GM23338 (cell line): ENCODE data around the gene EXOSC7. TPM values are rescaled to one million over a fixed set of nuclear protein-coding genes. Genes with fewer than 3 reads are reported as not detected.

Experiments used
- ATAC-seq: fragments of 200-7000 bp; cut with Tn5 transposase; 3 replicates; pipeline ENCODE4 v1.9.1; 2020
- DNase-seq: peaks from one replicate; pipeline ENCODE4 v3.0.0-alpha.2; 2015; ENCODE audit warnings: low spot score
- H2AFZ ChIP-seq: fragments of 200-600 bp; sonication (generic); 2 replicates; pipeline ENCODE4 v1.8.0; 2016; ENCODE audit warnings: antibody characterized with exemption, mild to moderate bottlenecking, moderate library complexity
- H3F3A ChIP-seq: fragments of 200-600 bp; sonication (generic); replicated peaks from 2 replicates; pipeline ENCODE4 v1.8.0; 2017; ENCODE audit warnings: antibody characterized with exemption, mixed run types, low read depth
- H3K27ac ChIP-seq: fragments of 200-600 bp; sonication (generic); 2 replicates; pipeline ENCODE4 v1.6.1; 2016; ENCODE audit warnings: low read depth
- H3K27me3 ChIP-seq: fragments of 200-600 bp; sonication (generic); 2 replicates; pipeline ENCODE4 v1.8.0; 2016; ENCODE audit warnings: mild to moderate bottlenecking, mixed run types, moderate library complexity; ENCODE audit not compliant: insufficient read depth
- H3K36me3 ChIP-seq: fragments of 200-600 bp; sonication (generic); 2 replicates; pipeline ENCODE4 v1.8.0; 2016; ENCODE audit warnings: mild to moderate bottlenecking; ENCODE audit not compliant: insufficient read depth
- H3K4me1 ChIP-seq: fragments of 200-600 bp; sonication (generic); 2 replicates; pipeline ENCODE4 v1.8.0; 2016; ENCODE audit warnings: mild to moderate bottlenecking, moderate library complexity; ENCODE audit not compliant: insufficient read depth
- H3K4me2 ChIP-seq: fragments of 200-600 bp; sonication (generic); 2 replicates; pipeline ENCODE4 v1.7.1; 2017; ENCODE audit warnings: mixed run types
- H3K4me3 ChIP-seq: fragments of 200-600 bp; sonication (generic); 2 replicates; pipeline ENCODE4 v1.6.1; 2016; ENCODE audit warnings: mixed run types
- H3K79me2 ChIP-seq: fragments of 200-600 bp; sonication (generic); replicated peaks from 2 replicates; pipeline ENCODE4 v1.8.0; 2017; ENCODE audit warnings: mild to moderate bottlenecking; ENCODE audit not compliant: insufficient read depth
- H3K9me2 ChIP-seq: fragments of 200-600 bp; sonication (generic); 2 replicates; pipeline ENCODE4 v1.8.0; 2017; ENCODE audit not compliant: insufficient read depth
- H4K20me1 ChIP-seq: fragments of 200-600 bp; sonication (generic); replicated peaks from 2 replicates; pipeline ENCODE4 v1.8.0; 2017; ENCODE audit warnings: mild to moderate bottlenecking; ENCODE audit not compliant: insufficient read depth
- H3K27ac Mint-ChIP-seq: 2 replicates; pipeline ENCODE4 v1.8.0; 2020; ENCODE audit warnings: inconsistent platforms, mild to moderate bottlenecking, moderate library complexity, mixed read lengths
- H3K27me3 Mint-ChIP-seq: 3 replicates; pipeline ENCODE4 v1.8.0; 2022; ENCODE audit warnings: low read depth, mild to moderate bottlenecking, moderate library complexity, mixed read lengths, inconsistent platforms; ENCODE audit not compliant: insufficient read depth, poor library complexity
- H3K36me3 Mint-ChIP-seq: 3 replicates; pipeline ENCODE4 v1.8.0; 2021; ENCODE audit warnings: low read depth, mild to moderate bottlenecking, inconsistent platforms, moderate library complexity, mixed read lengths
- H3K4me1 Mint-ChIP-seq: 3 replicates; pipeline ENCODE4 v1.8.0; 2020; ENCODE audit warnings: mild to moderate bottlenecking, inconsistent platforms, mixed read lengths
- H3K4me3 Mint-ChIP-seq: 3 replicates; pipeline ENCODE4 v1.8.0; 2021; ENCODE audit warnings: moderate library complexity, mild to moderate bottlenecking, inconsistent platforms, mixed read lengths
- H3K9me3 Mint-ChIP-seq: 3 replicates; pipeline ENCODE4 v1.8.0; 2020; ENCODE audit warnings: moderate library complexity, mild to moderate bottlenecking, inconsistent platforms, mixed read lengths
- CREB1 ChIP-seq: fragments of 250-450 bp; sonication (Bioruptor Pico); IDR thresholded peaks from 2 replicates; pipeline ENCODE4 v1.5.0; 2020; ENCODE audit warnings: low read depth, mild to moderate bottlenecking, moderate library complexity
- EZH2 ChIP-seq: fragments of 200-600 bp; sonication (generic); IDR thresholded peaks from one replicate; pipeline ENCODE4 v1.8.0; 2017; ENCODE audit warnings: antibody characterized with exemption, mild to moderate bottlenecking, low read depth; ENCODE audit not compliant: unreplicated experiment
- EZH2phosphoT487 ChIP-seq: fragments of 200-600 bp; sonication (generic); IDR thresholded peaks from one replicate; pipeline ENCODE4 v1.8.1; 2018; ENCODE audit warnings: antibody characterized with exemption; ENCODE audit not compliant: unreplicated experiment
- JUNB ChIP-seq: IDR thresholded peaks from one replicate; pipeline ENCODE4 v1.6.1; 2016; ENCODE audit warnings: antibody characterized with exemption; ENCODE audit not compliant: unreplicated experiment
- NANOG ChIP-seq: IDR thresholded peaks from 2 replicates; pipeline ENCODE4 v1.6.1; 2016; ENCODE audit warnings: antibody characterized with exemption, borderline replicate concordance
- POLR2AphosphoS5 ChIP-seq: IDR thresholded peaks from 2 replicates; pipeline ENCODE4 v1.6.1; 2016; ENCODE audit warnings: antibody characterized with exemption, low read depth
- ZNF114 ChIP-seq: fragments of 250-450 bp; sonication (Bioruptor Pico); IDR thresholded peaks from 2 replicates; pipeline ENCODE4 v1.5.0; 2020; ENCODE audit warnings: mild to moderate bottlenecking, moderate library complexity
- ZNF331 ChIP-seq: fragments of 250-450 bp; sonication (Bioruptor Pico); IDR thresholded peaks from 2 replicates; pipeline ENCODE4 v1.5.0; 2020; ENCODE audit warnings: low read depth, mild to moderate bottlenecking, moderate library complexity
- polyA plus RNA-seq: library from polyadenylated mRNA; unstranded; fragments of >200 nt; fragmentation: Nextera tagmentation; extraction: Ambion mirVana; gene quantifications from 2 replicates; pipeline ENCODE4 v1.2.1, GENCODE V29; 2016
- total RNA-seq: library from RNA; depleted of rRNA; stranded (reverse); fragments of >200 nt; shearing (Covaris generic); gene quantifications from 2 replicates; pipeline ENCODE4 v1.2.3, GENCODE V29; 2014
- TF ChIP-seq, protein P1 (sequence below), 2 experiments: fragments of 200-600 bp in 1 of 2; sonication (generic) in 1 of 2; conservative IDR thresholded peaks; 2 replicates each; pipeline versions ENCODE4 v1.5.1 to v1.6.1; 2016 to 2017; ENCODE audit warnings: antibody characterized with exemption in 2 of 2, low read depth in 2 of 2, mild to moderate bottlenecking in 2 of 2, moderate library complexity in 1 of 2
- TF ChIP-seq, protein P2 (sequence below): IDR thresholded peaks from 2 replicates; pipeline ENCODE4 v1.6.1; 2016; ENCODE audit warnings: antibody characterized with exemption
- TF ChIP-seq, protein P3 (sequence below): fragments of 250-450 bp; sonication (Bioruptor Pico); IDR thresholded peaks from 2 replicates; pipeline ENCODE4 v1.5.0; 2020; ENCODE audit warnings: mild to moderate bottlenecking, moderate library complexity
- TF ChIP-seq, protein P4 (sequence below): IDR thresholded peaks from one replicate; pipeline ENCODE4 v1.6.1; 2018; ENCODE audit warnings: antibody characterized with exemption; ENCODE audit not compliant: unreplicated experiment

EXOSC7 gene
- total and polyA plus RNA-seq, 2 experiments from 2014 or later: 84.8 to 120 TPM

DNA sequence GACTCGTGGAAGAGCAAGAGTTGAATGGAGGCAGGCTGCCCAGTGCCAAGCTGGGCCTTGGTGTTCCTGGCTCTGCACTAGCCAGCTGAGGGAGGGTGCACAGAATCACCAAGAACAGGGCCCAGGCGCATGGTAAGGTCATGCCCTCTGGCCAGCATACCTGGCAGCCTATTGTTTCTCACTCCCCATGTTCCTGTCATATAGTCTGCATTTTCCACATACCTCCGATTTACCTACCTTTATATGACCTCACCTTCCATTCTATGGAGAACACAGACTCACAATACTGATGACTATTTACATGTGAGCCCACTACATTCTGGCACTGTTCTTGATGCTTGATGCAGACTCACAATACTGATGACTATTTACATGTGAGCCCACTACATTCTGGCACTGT, 55.5 kb downstream of the EXOSC7 start (continued):
- TF ChIP-seq, protein P1, sequence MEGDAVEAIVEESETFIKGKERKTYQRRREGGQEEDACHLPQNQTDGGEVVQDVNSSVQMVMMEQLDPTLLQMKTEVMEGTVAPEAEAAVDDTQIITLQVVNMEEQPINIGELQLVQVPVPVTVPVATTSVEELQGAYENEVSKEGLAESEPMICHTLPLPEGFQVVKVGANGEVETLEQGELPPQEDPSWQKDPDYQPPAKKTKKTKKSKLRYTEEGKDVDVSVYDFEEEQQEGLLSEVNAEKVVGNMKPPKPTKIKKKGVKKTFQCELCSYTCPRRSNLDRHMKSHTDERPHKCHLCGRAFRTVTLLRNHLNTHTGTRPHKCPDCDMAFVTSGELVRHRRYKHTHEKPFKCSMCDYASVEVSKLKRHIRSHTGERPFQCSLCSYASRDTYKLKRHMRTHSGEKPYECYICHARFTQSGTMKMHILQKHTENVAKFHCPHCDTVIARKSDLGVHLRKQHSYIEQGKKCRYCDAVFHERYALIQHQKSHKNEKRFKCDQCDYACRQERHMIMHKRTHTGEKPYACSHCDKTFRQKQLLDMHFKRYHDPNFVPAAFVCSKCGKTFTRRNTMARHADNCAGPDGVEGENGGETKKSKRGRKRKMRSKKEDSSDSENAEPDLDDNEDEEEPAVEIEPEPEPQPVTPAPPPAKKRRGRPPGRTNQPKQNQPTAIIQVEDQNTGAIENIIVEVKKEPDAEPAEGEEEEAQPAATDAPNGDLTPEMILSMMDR (conservative IDR thresholded peaks at IDR 0.05; ENCODE audit: low read depth in 2 of 2): no peak
- no peak for TF ChIP-seq JUNB
- no peak for TF ChIP-seq POLR2AphosphoS5
- no peak for TF ChIP-seq NANOG
- no peak for TF ChIP-seq ZNF331
- TF ChIP-seq EZH2phosphoT487: no peak
- no peak for TF ChIP-seq CREB1 (CRISPR knock-in tag)
- no peak for TF ChIP-seq ZNF114 (CRISPR knock-in tag)
- TF ChIP-seq EZH2: no peak

DNA sequence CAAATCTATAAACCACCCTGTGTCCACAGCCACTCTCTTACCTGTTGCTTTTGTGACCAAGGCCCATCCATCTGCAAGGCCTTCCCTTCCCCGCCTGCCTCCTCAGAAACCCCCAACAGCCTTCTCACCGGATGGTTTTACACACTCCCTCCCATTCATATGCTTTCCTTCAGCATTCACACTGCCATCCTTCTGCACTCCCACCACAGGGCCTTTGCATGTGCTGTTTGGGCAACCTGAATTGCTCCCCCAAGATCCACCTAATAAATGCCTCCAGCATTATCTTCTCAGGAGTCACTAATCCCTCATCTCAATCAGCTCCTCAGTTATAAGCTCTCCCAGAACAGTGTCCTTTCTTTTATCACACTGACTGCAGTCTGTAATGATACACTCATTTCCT, 56.1 kb downstream of the EXOSC7 start:
- peaks cover 6% of the 10 kb centered on the region; the same call in 1 of the 2 replicates for H3K4me1 ChIP-seq
- H3K4me2 ChIP-seq: no peak overlapping the region
- no peak overlapping the region for H3K4me3 ChIP-seq
- ATAC-seq: no peak
- no peaks in the 10 kb centered on the region for H3K36me3 ChIP-seq
- H4K20me1 ChIP-seq: no peaks in the 10 kb centered on the region
- H2AFZ ChIP-seq: no peak overlapping the region
- H3K79me2 ChIP-seq: no peaks in the 10 kb centered on the region
- no peak overlapping the region for H3K27ac ChIP-seq
- Mint-ChIP-seq H3K27ac (no peak overlapping the region), H3K36me3 (no peaks in the 10 kb centered on the region), H3K27me3 (peaks cover 42% of the 10 kb centered on the region), H3K4me3 (no peak overlapping the region), H3K9me3 (no peaks in the 10 kb centered on the region), H3K4me1 (peaks cover 21% of the 10 kb centered on the region; the same call in 2 of the 3 replicates)
- no peak for DNase-seq
- no peaks in the 10 kb centered on the region for H3K9me2 ChIP-seq
- 0 out of 2 replicates have a peak, but pooled peaks cover 3% of the 10 kb centered on the region for H3F3A ChIP-seq
- peaks cover 38% of the 10 kb centered on the region for H3K27me3 ChIP-seq
- TF ChIP-seq, protein P2, sequence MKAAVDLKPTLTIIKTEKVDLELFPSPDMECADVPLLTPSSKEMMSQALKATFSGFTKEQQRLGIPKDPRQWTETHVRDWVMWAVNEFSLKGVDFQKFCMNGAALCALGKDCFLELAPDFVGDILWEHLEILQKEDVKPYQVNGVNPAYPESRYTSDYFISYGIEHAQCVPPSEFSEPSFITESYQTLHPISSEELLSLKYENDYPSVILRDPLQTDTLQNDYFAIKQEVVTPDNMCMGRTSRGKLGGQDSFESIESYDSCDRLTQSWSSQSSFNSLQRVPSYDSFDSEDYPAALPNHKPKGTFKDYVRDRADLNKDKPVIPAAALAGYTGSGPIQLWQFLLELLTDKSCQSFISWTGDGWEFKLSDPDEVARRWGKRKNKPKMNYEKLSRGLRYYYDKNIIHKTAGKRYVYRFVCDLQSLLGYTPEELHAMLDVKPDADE: no peak
- TF ChIP-seq POLR2AphosphoS5: no peak
- TF ChIP-seq, protein P3, sequence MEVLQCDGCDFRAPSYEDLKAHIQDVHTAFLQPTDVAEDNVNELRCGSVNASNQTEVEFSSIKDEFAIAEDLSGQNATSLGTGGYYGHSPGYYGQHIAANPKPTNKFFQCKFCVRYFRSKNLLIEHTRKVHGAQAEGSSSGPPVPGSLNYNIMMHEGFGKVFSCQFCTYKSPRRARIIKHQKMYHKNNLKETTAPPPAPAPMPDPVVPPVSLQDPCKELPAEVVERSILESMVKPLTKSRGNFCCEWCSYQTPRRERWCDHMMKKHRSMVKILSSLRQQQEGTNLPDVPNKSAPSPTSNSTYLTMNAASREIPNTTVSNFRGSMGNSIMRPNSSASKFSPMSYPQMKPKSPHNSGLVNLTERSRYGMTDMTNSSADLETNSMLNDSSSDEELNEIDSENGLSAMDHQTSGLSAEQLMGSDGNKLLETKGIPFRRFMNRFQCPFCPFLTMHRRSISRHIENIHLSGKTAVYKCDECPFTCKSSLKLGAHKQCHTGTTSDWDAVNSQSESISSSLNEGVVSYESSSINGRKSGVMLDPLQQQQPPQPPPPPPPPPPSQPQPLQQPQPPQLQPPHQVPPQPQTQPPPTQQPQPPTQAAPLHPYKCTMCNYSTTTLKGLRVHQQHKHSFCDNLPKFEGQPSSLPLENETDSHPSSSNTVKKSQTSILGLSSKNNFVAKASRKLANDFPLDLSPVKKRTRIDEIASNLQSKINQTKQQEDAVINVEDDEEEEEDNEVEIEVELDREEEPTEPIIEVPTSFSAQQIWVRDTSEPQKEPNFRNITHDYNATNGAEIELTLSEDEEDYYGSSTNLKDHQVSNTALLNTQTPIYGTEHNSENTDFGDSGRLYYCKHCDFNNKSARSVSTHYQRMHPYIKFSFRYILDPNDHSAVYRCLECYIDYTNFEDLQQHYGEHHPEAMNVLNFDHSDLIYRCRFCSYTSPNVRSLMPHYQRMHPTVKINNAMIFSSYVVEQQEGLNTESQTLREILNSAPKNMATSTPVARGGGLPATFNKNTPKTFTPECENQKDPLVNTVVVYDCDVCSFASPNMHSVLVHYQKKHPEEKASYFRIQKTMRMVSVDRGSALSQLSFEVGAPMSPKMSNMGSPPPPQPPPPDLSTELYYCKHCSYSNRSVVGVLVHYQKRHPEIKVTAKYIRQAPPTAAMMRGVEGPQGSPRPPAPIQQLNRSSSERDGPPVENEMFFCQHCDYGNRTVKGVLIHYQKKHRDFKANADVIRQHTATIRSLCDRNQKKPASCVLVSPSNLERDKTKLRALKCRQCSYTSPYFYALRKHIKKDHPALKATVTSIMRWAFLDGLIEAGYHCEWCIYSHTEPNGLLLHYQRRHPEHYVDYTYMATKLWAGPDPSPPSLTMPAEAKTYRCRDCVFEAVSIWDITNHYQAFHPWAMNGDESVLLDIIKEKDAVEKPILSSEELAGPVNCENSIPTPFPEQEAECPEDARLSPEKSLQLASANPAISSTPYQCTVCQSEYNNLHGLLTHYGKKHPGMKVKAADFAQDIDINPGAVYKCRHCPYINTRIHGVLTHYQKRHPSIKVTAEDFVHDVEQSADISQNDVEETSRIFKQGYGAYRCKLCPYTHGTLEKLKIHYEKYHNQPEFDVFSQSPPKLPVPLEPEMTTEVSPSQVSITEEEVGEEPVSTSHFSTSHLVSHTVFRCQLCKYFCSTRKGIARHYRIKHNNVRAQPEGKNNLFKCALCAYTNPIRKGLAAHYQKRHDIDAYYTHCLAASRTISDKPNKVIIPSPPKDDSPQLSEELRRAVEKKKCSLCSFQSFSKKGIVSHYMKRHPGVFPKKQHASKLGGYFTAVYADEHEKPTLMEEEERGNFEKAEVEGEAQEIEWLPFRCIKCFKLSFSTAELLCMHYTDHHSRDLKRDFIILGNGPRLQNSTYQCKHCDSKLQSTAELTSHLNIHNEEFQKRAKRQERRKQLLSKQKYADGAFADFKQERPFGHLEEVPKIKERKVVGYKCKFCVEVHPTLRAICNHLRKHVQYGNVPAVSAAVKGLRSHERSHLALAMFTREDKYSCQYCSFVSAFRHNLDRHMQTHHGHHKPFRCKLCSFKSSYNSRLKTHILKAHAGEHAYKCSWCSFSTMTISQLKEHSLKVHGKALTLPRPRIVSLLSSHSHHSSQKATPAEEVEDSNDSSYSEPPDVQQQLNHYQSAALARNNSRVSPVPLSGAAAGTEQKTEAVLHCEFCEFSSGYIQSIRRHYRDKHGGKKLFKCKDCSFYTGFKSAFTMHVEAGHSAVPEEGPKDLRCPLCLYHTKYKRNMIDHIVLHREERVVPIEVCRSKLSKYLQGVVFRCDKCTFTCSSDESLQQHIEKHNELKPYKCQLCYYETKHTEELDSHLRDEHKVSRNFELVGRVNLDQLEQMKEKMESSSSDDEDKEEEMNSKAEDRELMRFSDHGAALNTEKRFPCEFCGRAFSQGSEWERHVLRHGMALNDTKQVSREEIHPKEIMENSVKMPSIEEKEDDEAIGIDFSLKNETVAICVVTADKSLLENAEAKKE (CRISPR knock-in tag): no peak
- TF ChIP-seq, protein P4, sequence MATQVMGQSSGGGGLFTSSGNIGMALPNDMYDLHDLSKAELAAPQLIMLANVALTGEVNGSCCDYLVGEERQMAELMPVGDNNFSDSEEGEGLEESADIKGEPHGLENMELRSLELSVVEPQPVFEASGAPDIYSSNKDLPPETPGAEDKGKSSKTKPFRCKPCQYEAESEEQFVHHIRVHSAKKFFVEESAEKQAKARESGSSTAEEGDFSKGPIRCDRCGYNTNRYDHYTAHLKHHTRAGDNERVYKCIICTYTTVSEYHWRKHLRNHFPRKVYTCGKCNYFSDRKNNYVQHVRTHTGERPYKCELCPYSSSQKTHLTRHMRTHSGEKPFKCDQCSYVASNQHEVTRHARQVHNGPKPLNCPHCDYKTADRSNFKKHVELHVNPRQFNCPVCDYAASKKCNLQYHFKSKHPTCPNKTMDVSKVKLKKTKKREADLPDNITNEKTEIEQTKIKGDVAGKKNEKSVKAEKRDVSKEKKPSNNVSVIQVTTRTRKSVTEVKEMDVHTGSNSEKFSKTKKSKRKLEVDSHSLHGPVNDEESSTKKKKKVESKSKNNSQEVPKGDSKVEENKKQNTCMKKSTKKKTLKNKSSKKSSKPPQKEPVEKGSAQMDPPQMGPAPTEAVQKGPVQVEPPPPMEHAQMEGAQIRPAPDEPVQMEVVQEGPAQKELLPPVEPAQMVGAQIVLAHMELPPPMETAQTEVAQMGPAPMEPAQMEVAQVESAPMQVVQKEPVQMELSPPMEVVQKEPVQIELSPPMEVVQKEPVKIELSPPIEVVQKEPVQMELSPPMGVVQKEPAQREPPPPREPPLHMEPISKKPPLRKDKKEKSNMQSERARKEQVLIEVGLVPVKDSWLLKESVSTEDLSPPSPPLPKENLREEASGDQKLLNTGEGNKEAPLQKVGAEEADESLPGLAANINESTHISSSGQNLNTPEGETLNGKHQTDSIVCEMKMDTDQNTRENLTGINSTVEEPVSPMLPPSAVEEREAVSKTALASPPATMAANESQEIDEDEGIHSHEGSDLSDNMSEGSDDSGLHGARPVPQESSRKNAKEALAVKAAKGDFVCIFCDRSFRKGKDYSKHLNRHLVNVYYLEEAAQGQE: no peak
